ENCODE measurements around the gene DTX3L.
"Not testable (repeated sequence)": the region's sequence is repeated elsewhere in the genome, so short reads cannot be mapped to it uniquely, and the experiment has no call there.

Gene DTX3L

GRCh38 chr3:122562923-122563716, 1.0 kb upstream of the DTX3L start:
- Histone ChIP-seq H3K36me3 (ENCODE audit: control insufficient read depth, insufficient read depth, low read length, severe bottlenecking) (peaks cover 33% of the 10 kb centered on the region), H3K27me3 (replicated peaks; ENCODE audit: control insufficient read depth, insufficient read depth, low read length) (no peaks in the 10 kb centered on the region), H3K4me1 (ENCODE audit: control insufficient read depth, insufficient read depth, low read length) (peaks cover 15% of the 10 kb centered on the region), H3K9ac (ENCODE audit: low read length) (peak overlapping the region; percentile 95), H3K4me3 (ENCODE audit: low read length) (peak overlapping the region; percentile 93), H3K9me3 (ENCODE audit: control insufficient read depth, low read length) (no peaks in the 10 kb centered on the region)
- peak; percentile 30 for DNase-seq (ENCODE audit: low read depth)

- peak; percentile 28 for DNase-seq (ENCODE audit: low read depth)
- H3K36me3 ChIP-seq (ENCODE audit: control insufficient read depth, insufficient read depth, low read length, severe bottlenecking) = peaks cover 30% of the 10 kb centered on the region
Observed at GRCh38 chr3:122563717-122564025, 467 bp upstream of the DTX3L start.

GRCh38 chr3:122568131-122568530, 4.0 kb downstream of the DTX3L start:
- H3K36me3 ChIP-seq (ENCODE audit: control insufficient read depth, insufficient read depth, low read length, severe bottlenecking) = peaks cover 50% of the 10 kb centered on the region
- not testable (repeated sequence) for DNase-seq (ENCODE audit: low read depth); H3K9ac ChIP-seq (ENCODE audit: low read length); H3K9me3 ChIP-seq (ENCODE audit: control insufficient read depth, low read length); H3K27me3 ChIP-seq (replicated peaks; ENCODE audit: control insufficient read depth, insufficient read depth, low read length); H3K4me3 ChIP-seq (ENCODE audit: low read length)
- peaks cover 33% of the 10 kb centered on the region for H3K4me1 ChIP-seq (ENCODE audit: control insufficient read depth, insufficient read depth, low read length)

More at GRCh38 chr3:122563717-122564025, 467 bp upstream of the DTX3L start:
- Histone ChIP-seq H3K4me3 (ENCODE audit: low read length) (peak overlapping the region; percentile 93), H3K9ac (ENCODE audit: low read length) (peak overlapping the region; percentile 95), H3K4me1 (ENCODE audit: control insufficient read depth, insufficient read depth, low read length) (peaks cover 19% of the 10 kb centered on the region), H3K9me3 (ENCODE audit: control insufficient read depth, low read length) (no peaks in the 10 kb centered on the region), H3K27me3 (replicated peaks; ENCODE audit: control insufficient read depth, insufficient read depth, low read length) (no peaks in the 10 kb centered on the region)

GRCh38 chr3:122568755-122569154, 4.6 kb downstream of the DTX3L start:
- no peak overlapping the region for H3K9ac ChIP-seq (ENCODE audit: low read length)
- no peak for DNase-seq (ENCODE audit: low read depth)
- no peaks in the 10 kb centered on the region for H3K9me3 ChIP-seq (ENCODE audit: control insufficient read depth, low read length)
- peaks cover 50% of the 10 kb centered on the region for H3K36me3 ChIP-seq (ENCODE audit: control insufficient read depth, insufficient read depth, low read length, severe bottlenecking)
- H3K4me3 ChIP-seq (ENCODE audit: low read length) = no peak overlapping the region
- H3K27me3 ChIP-seq (replicated peaks; ENCODE audit: control insufficient read depth, insufficient read depth, low read length) = no peaks in the 10 kb centered on the region
- H3K4me1 ChIP-seq (ENCODE audit: control insufficient read depth, insufficient read depth, low read length) = peaks cover 32% of the 10 kb centered on the region

GRCh38 chr3:122572940-122573412, 8.8 kb downstream of the DTX3L start:
- peaks cover 37% of the 10 kb centered on the region for H3K4me1 ChIP-seq (ENCODE audit: control insufficient read depth, insufficient read depth, low read length)
- peak; percentile 19 for DNase-seq (ENCODE audit: low read depth)
- H3K9ac ChIP-seq (ENCODE audit: low read length) = peak overlapping the region; percentile 32
- peak overlapping the region; percentile 4 for H3K4me3 ChIP-seq (ENCODE audit: low read length)
- H3K9me3 ChIP-seq (ENCODE audit: control insufficient read depth, low read length) = no peaks in the 10 kb centered on the region
- no peaks in the 10 kb centered on the region for H3K27me3 ChIP-seq (replicated peaks; ENCODE audit: control insufficient read depth, insufficient read depth, low read length)
- H3K36me3 ChIP-seq (ENCODE audit: control insufficient read depth, insufficient read depth, low read length, severe bottlenecking) = peaks cover 30% of the 10 kb centered on the region

- Histone ChIP-seq H3K27me3 (replicated peaks; ENCODE audit: control insufficient read depth, insufficient read depth, low read length) (no peaks in the 10 kb centered on the region), H3K36me3 (ENCODE audit: control insufficient read depth, insufficient read depth, low read length, severe bottlenecking) (peaks cover 10% of the 10 kb centered on the region), H3K9ac (ENCODE audit: low read length) (no peak overlapping the region), H3K4me1 (ENCODE audit: control insufficient read depth, insufficient read depth, low read length) (peaks cover 22% of the 10 kb centered on the region), H3K9me3 (ENCODE audit: control insufficient read depth, low read length) (peaks cover 6% of the 10 kb centered on the region), H3K4me3 (ENCODE audit: low read length) (no peak overlapping the region)
- no peak for DNase-seq (ENCODE audit: low read depth)
Observed at GRCh38 chr3:122576174-122576940, 12.2 kb downstream of the DTX3L start.

- Histone ChIP-seq H3K27me3 (replicated peaks; ENCODE audit: control insufficient read depth, insufficient read depth, low read length) (no peaks in the 10 kb centered on the region), H3K4me1 (ENCODE audit: control insufficient read depth, insufficient read depth, low read length) (peaks cover 22% of the 10 kb centered on the region), H3K4me3 (ENCODE audit: low read length) (peak within 1 kb of the TSS; percentile 78), H3K36me3 (ENCODE audit: control insufficient read depth, insufficient read depth, low read length, severe bottlenecking) (peaks cover 3% of the 10 kb centered on the region), H3K9me3 (ENCODE audit: control insufficient read depth, low read length) (peaks cover 18% of the 10 kb centered on the region), H3K9ac (ENCODE audit: low read length) (peak within 1 kb of the TSS; percentile 83)
- peak; percentile 53 for DNase-seq (ENCODE audit: low read depth)
Observed at GRCh38 chr3:122577409-122578031, 13.4 kb downstream of the DTX3L start, which contains the start of gene PARP15. Gene PARP15 (plus strand): TSS chr3:122577650. CDS start chr3:122577668, 18 bp downstream.

GRCh38 chr3:122578069-122578740, 14.1 kb downstream of the DTX3L start:
- Histone ChIP-seq H3K4me3 (ENCODE audit: low read length) (peak overlapping the region; percentile 78), H3K36me3 (ENCODE audit: control insufficient read depth, insufficient read depth, low read length, severe bottlenecking) (no peaks in the 10 kb centered on the region), H3K27me3 (replicated peaks; ENCODE audit: control insufficient read depth, insufficient read depth, low read length) (no peaks in the 10 kb centered on the region), H3K9me3 (ENCODE audit: control insufficient read depth, low read length) (peaks cover 22% of the 10 kb centered on the region), H3K9ac (ENCODE audit: low read length) (peak overlapping the region; percentile 83), H3K4me1 (ENCODE audit: control insufficient read depth, insufficient read depth, low read length) (peaks cover 17% of the 10 kb centered on the region)
- no peak for DNase-seq (ENCODE audit: low read depth)

- no peaks in the 10 kb centered on the region for H3K27me3 ChIP-seq (replicated peaks; ENCODE audit: control insufficient read depth, insufficient read depth, low read length)
- no peak overlapping the region for H3K9ac ChIP-seq (ENCODE audit: low read length)
- H3K4me3 ChIP-seq (ENCODE audit: low read length) = no peak overlapping the region
- no peaks in the 10 kb centered on the region for H3K36me3 ChIP-seq (ENCODE audit: control insufficient read depth, insufficient read depth, low read length, severe bottlenecking)
- DNase-seq (ENCODE audit: low read depth) = no peak
- peaks cover 29% of the 10 kb centered on the region for H3K9me3 ChIP-seq (ENCODE audit: control insufficient read depth, low read length)
- H3K4me1 ChIP-seq (ENCODE audit: control insufficient read depth, insufficient read depth, low read length) = peaks cover 14% of the 10 kb centered on the region
Observed at GRCh38 chr3:122580470-122580869, 16.3 kb downstream of the DTX3L start.

- H3K4me3 ChIP-seq (ENCODE audit: low read length) = peak overlapping the region; percentile 17
- H3K9ac ChIP-seq (ENCODE audit: low read length) = no peak overlapping the region
- H3K4me1 ChIP-seq (ENCODE audit: control insufficient read depth, insufficient read depth, low read length) = peaks cover 5% of the 10 kb centered on the region
- no peaks in the 10 kb centered on the region for H3K36me3 ChIP-seq (ENCODE audit: control insufficient read depth, insufficient read depth, low read length, severe bottlenecking)
- H3K9me3 ChIP-seq (ENCODE audit: control insufficient read depth, low read length) = peaks cover 29% of the 10 kb centered on the region
- no peak for DNase-seq (ENCODE audit: low read depth)
- H3K27me3 ChIP-seq (replicated peaks; ENCODE audit: control insufficient read depth, insufficient read depth, low read length) = no peaks in the 10 kb centered on the region
Observed at GRCh38 chr3:122581622-122582021, 17.5 kb downstream of the DTX3L start.
